Measurements from ENCODE around the gene PSMG1.

PSMG1 gene

GRCh38 chr21:39149882-39150281, 33.4 kb downstream of the PSMG1 start:
- no peak overlapping the region for H3K4me3 ChIP-seq (ENCODE audit: low read depth, low read length)
- TF ChIP-seq, protein P1, sequence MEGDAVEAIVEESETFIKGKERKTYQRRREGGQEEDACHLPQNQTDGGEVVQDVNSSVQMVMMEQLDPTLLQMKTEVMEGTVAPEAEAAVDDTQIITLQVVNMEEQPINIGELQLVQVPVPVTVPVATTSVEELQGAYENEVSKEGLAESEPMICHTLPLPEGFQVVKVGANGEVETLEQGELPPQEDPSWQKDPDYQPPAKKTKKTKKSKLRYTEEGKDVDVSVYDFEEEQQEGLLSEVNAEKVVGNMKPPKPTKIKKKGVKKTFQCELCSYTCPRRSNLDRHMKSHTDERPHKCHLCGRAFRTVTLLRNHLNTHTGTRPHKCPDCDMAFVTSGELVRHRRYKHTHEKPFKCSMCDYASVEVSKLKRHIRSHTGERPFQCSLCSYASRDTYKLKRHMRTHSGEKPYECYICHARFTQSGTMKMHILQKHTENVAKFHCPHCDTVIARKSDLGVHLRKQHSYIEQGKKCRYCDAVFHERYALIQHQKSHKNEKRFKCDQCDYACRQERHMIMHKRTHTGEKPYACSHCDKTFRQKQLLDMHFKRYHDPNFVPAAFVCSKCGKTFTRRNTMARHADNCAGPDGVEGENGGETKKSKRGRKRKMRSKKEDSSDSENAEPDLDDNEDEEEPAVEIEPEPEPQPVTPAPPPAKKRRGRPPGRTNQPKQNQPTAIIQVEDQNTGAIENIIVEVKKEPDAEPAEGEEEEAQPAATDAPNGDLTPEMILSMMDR (conservative IDR thresholded peaks at IDR 0.05; ENCODE audit: low read depth, low read length) = no peak
- no peak for DNase-seq (ENCODE audit: low read depth)

DNA sequence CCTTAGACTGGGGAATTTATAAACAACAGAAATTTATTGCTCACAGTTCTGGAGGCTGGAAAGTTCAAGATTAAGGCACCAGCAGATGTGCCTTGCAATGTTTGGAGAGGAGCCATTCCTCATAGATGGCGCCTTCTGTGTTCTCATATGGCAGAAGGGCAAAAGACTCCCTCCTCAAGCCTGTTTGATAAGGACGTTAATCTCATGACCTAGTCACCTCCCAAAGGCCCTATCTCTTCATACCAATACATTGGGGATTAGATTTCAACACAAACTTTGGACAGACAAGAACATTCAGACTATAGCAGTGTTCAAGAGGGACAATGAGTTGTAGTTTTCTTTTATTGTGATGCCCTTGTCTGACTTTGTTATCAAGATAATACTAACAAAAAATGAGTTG, 34.3 kb downstream of the PSMG1 start:
- no peak for DNase-seq (ENCODE audit: low read depth)
- TF ChIP-seq, protein P1 (conservative IDR thresholded peaks at IDR 0.05; ENCODE audit: low read depth, low read length) = no peak
- no peak overlapping the region for H3K4me3 ChIP-seq (ENCODE audit: low read depth, low read length)

GRCh38 chr21:39144191-39144590, 39.1 kb downstream of the PSMG1 start:
- TF ChIP-seq, protein P1 (conservative IDR thresholded peaks at IDR 0.05; ENCODE audit: low read depth, low read length) = no peak
- no peak overlapping the region for H3K4me3 ChIP-seq (ENCODE audit: low read depth, low read length)
- DNase-seq (ENCODE audit: low read depth) = no peak

DNA sequence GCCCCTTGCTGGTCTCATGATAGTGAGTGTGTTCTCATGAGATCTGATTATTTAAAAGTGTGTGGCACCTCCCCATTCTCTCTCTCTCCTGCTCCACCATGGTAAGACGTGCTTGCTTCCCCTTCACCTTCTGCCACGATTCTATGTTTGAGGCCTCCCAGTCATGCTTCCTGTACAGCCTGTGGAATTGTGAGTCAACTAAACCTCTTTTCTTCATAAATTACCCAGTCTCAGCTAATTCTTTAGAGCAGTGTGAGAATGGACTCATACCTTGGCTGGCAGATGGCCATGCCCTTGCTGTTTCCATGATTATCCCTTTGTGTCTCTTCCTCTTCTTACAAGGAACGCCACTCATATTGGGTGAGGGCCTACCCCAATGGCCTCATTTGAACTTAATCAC, 40.3 kb downstream of the PSMG1 start:
- H3K4me3 ChIP-seq (ENCODE audit: low read depth, low read length) = no peak overlapping the region
- DNase-seq (ENCODE audit: low read depth) = no peak
- TF ChIP-seq, protein P1 (conservative IDR thresholded peaks at IDR 0.05; ENCODE audit: low read depth, low read length) = no peak

- TF ChIP-seq, protein P1 (conservative IDR thresholded peaks at IDR 0.05; ENCODE audit: low read depth, low read length) = no peak
- peak; percentile 57 for DNase-seq (ENCODE audit: low read depth)
- H3K4me3 ChIP-seq (ENCODE audit: low read depth, low read length) = no peak overlapping the region
These were observed 41.7 kb downstream of the PSMG1 start for GRCh38 chr21:39141502-39141901.

- TF ChIP-seq, protein P1 (conservative IDR thresholded peaks at IDR 0.05; ENCODE audit: low read depth, low read length) = peak; percentile 39
- no peak overlapping the region for H3K4me3 ChIP-seq (ENCODE audit: low read depth, low read length)
- peak; percentile 94 for DNase-seq (ENCODE audit: low read depth)
These were observed 45.7 kb downstream of the PSMG1 start for GRCh38 chr21:39137248-39138178.

- H3K4me3 ChIP-seq (ENCODE audit: low read depth, low read length) = no peak overlapping the region
- peak; percentile 29 for DNase-seq (ENCODE audit: low read depth)
- TF ChIP-seq, protein P1 (conservative IDR thresholded peaks at IDR 0.05; ENCODE audit: low read depth, low read length) = no peak
These were observed 46.5 kb downstream of the PSMG1 start for GRCh38 chr21:39136711-39137110.

Measured in choroid plexus epithelial cell (primary cell).